PFSK-1 (cell line): ENCODE results near the gene KRT4.

ENCODE experiments used
- FOXP2 ChIP-seq: optimal IDR thresholded peaks from 2 replicates; pipeline ENCODE3; 2011; ENCODE audit warnings: borderline replicate concordance, control low read depth, inconsistent platforms; ENCODE audit not compliant: insufficient read depth; ENCODE audit errors: extremely low read length, extremely low read depth
- POLR2AphosphoS5 ChIP-seq: IDR thresholded peaks from 2 replicates; pipeline ENCODE4 v1.6.1; 2012; ENCODE audit warnings: low read depth, mild to moderate bottlenecking, control low read depth, low read length, moderate library complexity
- REST ChIP-seq, 2 experiments: IDR thresholded peaks; 2 replicates each; pipeline versions ENCODE4 v1.6.1 to v1.8.0; 2011 to 2012; ENCODE audit warnings: low read depth in 2 of 2, low read length in 2 of 2, control low read depth in 1 of 2, inconsistent platforms in 1 of 2, mild to moderate bottlenecking in 1 of 2, moderate library complexity in 1 of 2; ENCODE audit not compliant: insufficient read depth in 1 of 2
- SIN3A ChIP-seq: IDR thresholded peaks from 2 replicates; pipeline ENCODE4 v1.6.1; 2012; ENCODE audit warnings: mild to moderate bottlenecking, low read length, moderate library complexity, borderline replicate concordance; ENCODE audit not compliant: insufficient read depth
- TAF1 ChIP-seq: IDR thresholded peaks from 2 replicates; pipeline ENCODE4 v1.6.1; 2012; ENCODE audit warnings: low read length, control low read depth, borderline replicate concordance; ENCODE audit not compliant: insufficient read depth

The KRT4 gene

GRCh38 chr12:52766351-52767019 lies 47.4 kb downstream of the KRT4 start:
- TF ChIP-seq FOXP2 (no peak), TAF1 (no peak), SIN3A (no peak), REST (IDR thresholded peaks at IDR 0.05; ENCODE audit: insufficient read depth in 1 of 2, low read depth in 2 of 2, low read length in 2 of 2) (no peak), POLR2AphosphoS5 (no peak)

GRCh38 chr12:52765702-52766101 lies 48.2 kb downstream of the KRT4 start:
- TF ChIP-seq REST (IDR thresholded peaks at IDR 0.05; ENCODE audit: insufficient read depth in 1 of 2, low read depth in 2 of 2, low read length in 2 of 2) (no peak), POLR2AphosphoS5 (no peak), TAF1 (no peak), SIN3A (no peak), FOXP2 (no peak)

GRCh38 chr12:52763991-52764390 lies 49.9 kb downstream of the KRT4 start:
- TF ChIP-seq SIN3A (no peak), POLR2AphosphoS5 (no peak), REST (IDR thresholded peaks at IDR 0.05; ENCODE audit: insufficient read depth in 1 of 2, low read depth in 2 of 2, low read length in 2 of 2) (no peak), FOXP2 (no peak), TAF1 (no peak)

GRCh38 chr12:52763036-52763659 lies 50.8 kb downstream of the KRT4 start:
- no peak for TF ChIP-seq SIN3A

- TF ChIP-seq REST (IDR thresholded peaks at IDR 0.05; ENCODE audit: insufficient read depth in 1 of 2, low read depth in 2 of 2, low read length in 2 of 2) (no peak), TAF1 (no peak), SIN3A (no peak), FOXP2 (no peak), POLR2AphosphoS5 (no peak)
These were observed 52.1 kb downstream of the KRT4 start for GRCh38 chr12:52761802-52762201.
